ENCODE data around the gene KRTAP12-4.
"Not testable (repeated sequence)": the region's sequence is repeated elsewhere in the genome, so short reads cannot be mapped to it uniquely, and the experiment has no call there.

The KRTAP12-4 gene

DNA sequence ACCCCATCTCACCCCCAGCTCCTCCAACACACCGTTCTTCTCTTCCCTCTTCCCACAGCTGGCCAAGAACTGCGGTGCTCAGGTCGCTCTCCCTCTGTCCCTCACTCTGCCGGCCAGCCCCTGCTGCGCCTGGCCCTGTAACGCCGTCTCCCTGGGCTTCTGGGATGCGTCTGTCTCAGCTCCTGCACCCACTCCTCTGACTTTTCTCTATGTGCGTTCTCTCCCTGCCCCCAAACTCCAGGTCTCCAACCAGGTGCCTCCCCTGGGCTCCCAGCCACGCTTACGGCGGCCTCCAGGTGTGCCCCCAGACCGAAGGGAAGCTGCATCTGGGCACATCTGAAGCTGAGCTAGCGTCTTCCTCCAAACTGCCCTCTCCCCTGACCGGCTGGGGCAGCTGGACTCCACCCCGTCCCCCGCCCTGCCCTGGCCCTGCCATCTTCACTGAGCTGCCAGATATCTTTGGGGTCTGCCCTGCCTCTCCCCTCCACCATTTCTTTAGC lies 45.1 kb upstream of the KRTAP12-4 start:
- DNase-seq (ENCODE audit: insufficient read length, low spot score) (no peak), FAIRE-seq (no peak)
- TF ChIP-seq PAX5 (IDR thresholded peaks at IDR 0.05; ENCODE audit: insufficient read depth, low read length, severe bottlenecking) (no peak), TAF1 (IDR thresholded peaks at IDR 0.05; ENCODE audit: low read depth, low read length) (no peak), POLR2A (IDR thresholded peaks at IDR 0.05; ENCODE audit: low read depth, low read length) (no peak), SPI1 (IDR thresholded peaks at IDR 0.05; ENCODE audit: low read depth, low read length) (no peak)

DNA sequence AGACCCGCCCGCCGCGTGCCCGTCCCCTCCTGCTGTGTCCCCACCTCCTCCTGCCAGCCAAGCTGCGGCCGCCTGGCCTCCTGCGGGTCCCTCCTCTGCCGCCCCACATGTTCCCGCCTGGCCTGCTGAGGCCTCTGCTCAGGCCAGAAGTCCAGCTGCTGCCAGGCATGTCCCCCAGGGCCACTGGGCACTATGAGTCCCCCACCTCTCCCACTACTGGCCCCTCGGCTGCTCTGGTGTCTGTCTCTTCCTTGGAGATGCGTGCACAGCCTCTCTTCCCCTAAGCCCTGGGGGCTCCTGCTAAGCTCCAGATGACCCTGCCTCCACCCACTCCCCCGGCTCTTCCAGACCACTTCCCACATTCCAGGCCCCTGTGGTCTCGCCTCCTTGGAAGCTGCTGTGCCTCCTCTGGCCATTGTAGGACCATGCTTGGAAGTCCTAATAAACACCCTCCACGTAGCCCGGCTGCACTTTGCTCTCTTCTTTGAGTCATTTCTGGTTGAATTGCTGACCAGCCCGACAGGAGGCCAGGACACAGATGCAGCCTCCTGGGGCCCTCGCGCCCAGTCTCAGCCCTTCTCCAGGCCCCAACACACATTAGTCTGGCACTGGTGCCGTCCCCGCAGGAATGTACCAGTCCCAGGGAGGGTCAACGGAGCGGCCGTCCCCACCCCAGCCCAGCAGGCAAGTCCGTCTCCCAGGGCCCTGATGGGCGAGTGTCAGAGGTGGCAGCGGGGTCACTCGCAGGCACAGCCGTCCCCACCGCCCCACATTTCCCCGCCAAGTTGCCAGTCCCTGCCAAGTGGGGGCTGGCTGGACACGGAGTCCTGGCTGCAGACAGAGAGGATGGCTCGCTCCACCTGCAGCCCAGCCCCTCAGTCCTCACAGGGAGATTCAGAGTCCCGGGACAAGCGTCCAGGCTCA lies 43.6 kb upstream of the KRTAP12-4 start:
- DNase-seq (ENCODE audit: insufficient read length, low spot score), result no peak
- no peak for FAIRE-seq
- TF ChIP-seq POLR2AphosphoS5 (IDR thresholded peaks at IDR 0.05; ENCODE audit: low read depth, low read length), result no peak
- no peak for TF ChIP-seq POU2F2 (IDR thresholded peaks at IDR 0.05; ENCODE audit: low read depth, low read length)
- TF ChIP-seq TAF1 (IDR thresholded peaks at IDR 0.05; ENCODE audit: low read depth, low read length), result no peak
- TF ChIP-seq SPI1 (IDR thresholded peaks at IDR 0.05; ENCODE audit: low read depth, low read length), result no peak

DNA sequence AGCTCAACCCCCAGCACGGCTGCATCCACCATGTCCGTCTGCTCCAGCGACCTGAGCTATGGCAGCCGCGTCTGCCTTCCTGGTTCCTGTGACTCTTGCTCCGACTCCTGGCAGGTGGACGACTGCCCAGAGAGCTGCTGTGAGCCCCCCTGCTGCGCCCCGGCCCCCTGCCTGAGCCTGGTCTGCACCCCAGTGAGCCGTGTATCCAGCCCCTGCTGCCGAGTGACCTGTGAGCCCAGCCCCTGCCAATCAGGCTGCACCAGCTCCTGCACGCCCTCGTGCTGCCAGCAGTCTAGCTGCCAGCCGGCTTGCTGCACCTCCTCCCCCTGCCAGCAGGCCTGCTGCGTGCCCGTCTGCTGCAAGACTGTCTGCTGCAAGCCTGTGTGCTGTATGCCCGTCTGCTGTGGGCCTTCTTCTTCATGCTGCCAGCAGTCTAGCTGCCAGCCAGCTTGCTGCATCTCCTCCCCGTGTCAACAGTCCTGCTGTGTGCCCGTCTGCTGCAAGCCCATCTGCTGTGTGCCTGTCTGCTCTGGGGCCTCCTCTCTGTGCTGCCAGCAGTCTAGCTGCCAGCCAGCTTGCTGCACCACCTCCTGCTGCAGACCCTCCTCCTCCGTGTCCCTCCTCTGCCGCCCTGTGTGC lies 42.8 kb upstream of the KRTAP12-4 start, which contains the start of gene KRTAP10-12:
KRTAP10-12 (plus strand) TSS at position 1 of the 639 bp plus-strand sequence; CDS start at position 31, 30 bp downstream.
- not testable (repeated sequence) for DNase-seq (ENCODE audit: insufficient read length, low spot score); FAIRE-seq

GRCh38 chr21:44696572-44696971 lies 42.1 kb upstream of the KRTAP12-4 start:
- FAIRE-seq, result no peak
- DNase-seq (ENCODE audit: insufficient read length, low spot score), result no peak
- TF ChIP-seq PAX5 (IDR thresholded peaks at IDR 0.05; ENCODE audit: insufficient read depth, low read length, severe bottlenecking) (no peak), POLR2AphosphoS5 (IDR thresholded peaks at IDR 0.05; ENCODE audit: low read depth, low read length) (no peak), SPI1 (IDR thresholded peaks at IDR 0.05; ENCODE audit: low read depth, low read length) (no peak), POU2F2 (IDR thresholded peaks at IDR 0.05; ENCODE audit: low read depth, low read length) (no peak), POLR2A (IDR thresholded peaks at IDR 0.05; ENCODE audit: low read depth, low read length) (no peak), TAF1 (IDR thresholded peaks at IDR 0.05; ENCODE audit: low read depth, low read length) (no peak)

DNA sequence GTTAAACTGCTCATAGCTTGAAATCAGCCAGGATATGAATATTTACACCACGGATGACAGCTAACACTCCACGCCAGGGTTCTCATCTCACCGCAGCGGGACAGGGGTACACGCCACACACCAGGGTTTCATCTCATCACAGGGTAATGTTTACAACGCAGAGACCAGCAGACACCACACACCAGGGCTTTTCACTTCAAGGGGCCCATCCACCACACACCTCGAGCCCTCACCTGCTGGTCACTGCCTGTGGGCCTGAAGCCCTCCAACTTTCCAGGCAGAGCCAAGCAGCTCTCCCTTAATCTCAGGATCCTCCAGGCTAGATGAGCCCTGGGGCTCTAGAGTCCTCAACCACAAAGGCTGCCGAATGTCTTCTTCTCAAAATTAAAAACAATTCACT lies 41.2 kb upstream of the KRTAP12-4 start:
- DNase-seq (ENCODE audit: insufficient read length, low spot score), result no peak
- no peak for FAIRE-seq
- TF ChIP-seq POU2F2 (IDR thresholded peaks at IDR 0.05; ENCODE audit: low read depth, low read length) (no peak), TAF1 (IDR thresholded peaks at IDR 0.05; ENCODE audit: low read depth, low read length) (no peak), PAX5 (IDR thresholded peaks at IDR 0.05; ENCODE audit: insufficient read depth, low read length, severe bottlenecking) (no peak), SPI1 (IDR thresholded peaks at IDR 0.05; ENCODE audit: low read depth, low read length) (no peak)

DNA sequence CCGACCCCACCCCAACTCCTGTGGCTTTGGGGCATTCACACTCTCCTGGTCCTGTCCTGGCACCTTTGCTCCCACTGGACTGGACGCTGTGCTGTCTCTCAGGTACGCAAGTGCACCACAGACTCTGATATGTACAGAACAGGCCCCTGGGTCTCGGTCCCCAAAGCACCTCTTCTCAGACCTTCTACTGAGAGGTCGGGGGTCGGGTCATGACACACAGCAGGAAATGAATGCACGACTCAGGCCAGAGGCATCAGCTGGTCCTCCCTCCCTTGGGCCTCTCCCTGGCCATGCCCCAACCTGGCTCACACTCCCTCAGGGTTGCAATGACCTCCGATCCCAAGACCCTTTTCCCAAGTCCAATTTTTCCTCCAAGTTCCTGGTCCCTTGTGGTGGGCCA lies 40.7 kb upstream of the KRTAP12-4 start:
- FAIRE-seq (no peak), DNase-seq (ENCODE audit: insufficient read length, low spot score) (no peak)
- TF ChIP-seq TAF1 (IDR thresholded peaks at IDR 0.05; ENCODE audit: low read depth, low read length) (no peak), PAX5 (IDR thresholded peaks at IDR 0.05; ENCODE audit: insufficient read depth, low read length, severe bottlenecking) (no peak), POLR2A (IDR thresholded peaks at IDR 0.05; ENCODE audit: low read depth, low read length) (no peak), POLR2AphosphoS5 (IDR thresholded peaks at IDR 0.05; ENCODE audit: low read depth, low read length) (no peak), SPI1 (IDR thresholded peaks at IDR 0.05; ENCODE audit: low read depth, low read length) (no peak), POU2F2 (IDR thresholded peaks at IDR 0.05; ENCODE audit: low read depth, low read length) (no peak)

DNA sequence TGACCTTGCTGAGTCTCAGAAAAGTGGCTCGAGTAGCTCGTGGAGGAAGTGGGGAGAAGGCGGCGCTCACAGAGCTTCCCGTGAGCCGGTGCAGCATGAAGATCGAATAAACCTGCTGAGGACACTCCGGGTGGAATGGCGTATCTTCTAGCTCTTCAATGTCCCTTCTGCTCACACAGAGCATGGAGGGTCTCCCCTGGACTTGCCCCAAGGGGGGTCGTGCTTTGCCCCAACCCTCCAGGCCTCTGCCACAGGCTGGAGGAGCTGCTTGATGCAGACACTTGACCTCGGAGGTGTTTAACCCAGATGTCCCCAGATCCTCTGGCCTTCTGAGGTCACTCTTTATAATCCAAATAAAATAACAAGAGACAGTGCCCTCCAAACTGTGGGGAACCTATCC lies 40.3 kb upstream of the KRTAP12-4 start:
- no peak for FAIRE-seq
- TF ChIP-seq POLR2A (IDR thresholded peaks at IDR 0.05; ENCODE audit: low read depth, low read length) (no peak), POLR2AphosphoS5 (IDR thresholded peaks at IDR 0.05; ENCODE audit: low read depth, low read length) (no peak), SPI1 (IDR thresholded peaks at IDR 0.05; ENCODE audit: low read depth, low read length) (no peak), TAF1 (IDR thresholded peaks at IDR 0.05; ENCODE audit: low read depth, low read length) (no peak), PAX5 (IDR thresholded peaks at IDR 0.05; ENCODE audit: insufficient read depth, low read length, severe bottlenecking) (no peak), POU2F2 (IDR thresholded peaks at IDR 0.05; ENCODE audit: low read depth, low read length) (no peak)
- DNase-seq (ENCODE audit: insufficient read length, low spot score), result no peak

DNA sequence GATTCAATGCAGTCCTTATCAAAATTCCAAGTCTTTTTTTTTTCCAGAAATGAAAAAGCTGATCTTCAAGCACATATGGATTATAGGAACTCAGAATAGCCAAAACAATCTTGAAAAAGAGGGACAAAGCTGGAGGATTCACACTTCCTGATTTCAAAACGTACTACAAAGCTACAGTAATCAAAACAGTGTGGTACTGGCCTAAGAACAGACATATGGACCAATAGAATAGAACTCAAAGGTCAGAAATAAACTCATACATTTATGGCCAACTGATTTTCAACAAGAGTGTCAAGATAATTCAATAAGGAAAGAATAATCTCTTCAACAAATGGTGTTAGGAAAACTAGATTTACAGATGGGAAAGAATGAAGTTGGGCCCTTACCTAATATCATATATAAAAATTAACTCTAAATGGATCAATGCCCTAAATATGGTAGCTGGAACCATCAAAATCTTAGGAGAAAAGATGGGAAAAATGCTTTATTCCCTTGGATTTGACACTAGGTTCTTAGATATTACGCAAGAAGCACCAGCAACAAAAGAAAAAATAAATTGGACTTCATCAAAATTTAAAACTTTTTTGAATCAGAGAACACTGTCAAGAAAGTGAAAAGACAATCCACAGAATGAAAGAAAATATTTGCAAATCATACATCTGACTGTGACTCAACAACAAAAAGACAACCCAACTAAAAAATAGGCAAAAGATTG lies 38.5 kb upstream of the KRTAP12-4 start:
- TF ChIP-seq SPI1 (IDR thresholded peaks at IDR 0.05; ENCODE audit: low read depth, low read length) (no peak), POLR2AphosphoS5 (IDR thresholded peaks at IDR 0.05; ENCODE audit: low read depth, low read length) (no peak), TAF1 (IDR thresholded peaks at IDR 0.05; ENCODE audit: low read depth, low read length) (no peak), PAX5 (IDR thresholded peaks at IDR 0.05; ENCODE audit: insufficient read depth, low read length, severe bottlenecking) (no peak), POU2F2 (IDR thresholded peaks at IDR 0.05; ENCODE audit: low read depth, low read length) (no peak), POLR2A (IDR thresholded peaks at IDR 0.05; ENCODE audit: low read depth, low read length) (no peak)
- no peak for DNase-seq (ENCODE audit: insufficient read length, low spot score)
- no peak for FAIRE-seq

DNA sequence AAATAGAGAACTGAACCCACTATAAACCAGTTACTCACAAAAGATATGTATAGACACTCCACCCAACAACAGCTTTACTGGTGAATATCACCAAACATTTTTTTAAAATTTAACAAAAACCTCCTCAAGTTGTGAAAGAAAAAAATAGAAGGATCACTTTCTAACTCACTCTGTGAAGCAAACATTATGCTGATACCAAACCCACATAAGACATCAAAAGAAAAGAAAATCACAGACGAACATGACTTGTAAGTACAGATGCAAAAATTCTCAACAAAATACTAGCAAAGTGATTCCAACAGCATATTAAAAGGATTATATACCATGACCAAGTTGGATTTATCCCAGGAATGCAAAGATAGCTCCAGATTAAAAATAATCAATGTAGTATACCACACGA lies 37.2 kb upstream of the KRTAP12-4 start:
- no peak for DNase-seq (ENCODE audit: insufficient read length, low spot score)
- TF ChIP-seq TAF1 (IDR thresholded peaks at IDR 0.05; ENCODE audit: low read depth, low read length), result no peak
- FAIRE-seq, result no peak

GRCh38 chr21:44689740-44690139 lies 35.3 kb upstream of the KRTAP12-4 start:
- FAIRE-seq; DNase-seq (ENCODE audit: insufficient read length, low spot score): not testable (repeated sequence)

Measured in GM12891 (cell line).